Activated naive CD8-positive, alpha-beta T cell treated with anti-CD3 and anti-CD28 coated beads, Interleukin-2, amount 10 ng/mL, durations not matched to agents 7 days and 5 days (primary cell): ENCODE data around the gene RORC. TPM values are rescaled to one million over a fixed set of nuclear protein-coding genes. Genes with fewer than 3 reads are reported as not detected.
"Not testable (repeated sequence)": the region's sequence is repeated elsewhere in the genome, so short reads cannot be mapped to it uniquely, and the experiment has no call there.

Experiments used
- ATAC-seq: fragments of 150-1000 bp; cut with Tn5 transposase; one replicate; pipeline ENCODE4 v1.10.0; 2021; ENCODE audit warnings: low read depth, moderate library complexity
- POLR2A ChIA-PET: fragments of 350-600 bp; sonication (Branson Sonifier 250); formaldehyde crosslinking; loops from one replicate; lab custom pipeline; 2021; ENCODE audit warnings: antibody characterized with exemption; lab: Charles Lee
- DNase-seq: peaks from one replicate; pipeline ENCODE4 v3.0.0; 2021
- H3K27ac Mint-ChIP-seq: one replicate; pipeline ENCODE4 v1.8.0; 2022; ENCODE audit warnings: mild to moderate bottlenecking, mixed read lengths
- H3K27me3 Mint-ChIP-seq: one replicate; pipeline ENCODE4 v1.8.0; 2022; ENCODE audit warnings: mild to moderate bottlenecking, moderate library complexity, mixed read lengths
- H3K36me3 Mint-ChIP-seq: one replicate; pipeline ENCODE4 v1.8.0; 2021; ENCODE audit warnings: mild to moderate bottlenecking, mixed read lengths
- H3K4me1 Mint-ChIP-seq: one replicate; pipeline ENCODE4 v1.8.0; 2021; ENCODE audit warnings: mixed read lengths
- H3K4me3 Mint-ChIP-seq: one replicate; pipeline ENCODE4 v1.8.0; 2022; ENCODE audit warnings: mild to moderate bottlenecking, moderate library complexity, mixed read lengths
- H3K9me3 Mint-ChIP-seq: one replicate; pipeline ENCODE4 v1.8.0; 2021; ENCODE audit warnings: mixed read lengths
- total RNA-seq, 2 experiments: library from RNA; stranded (reverse); gene quantifications; one replicate each; pipeline ENCODE4 v1.2.3, GENCODE V29; 2021

Gene RORC
- total RNA-seq, 2 experiments from 2014 or later: 1.2 to 1.4 TPM

GRCh38 chr1:151782741-151783140, 48.9 kb downstream of the RORC start:
- H3K27me3 Mint-ChIP-seq: no peaks in the 10 kb centered on the region
- POLR2A ChIA-PET: no interaction called here
- H3K27ac Mint-ChIP-seq: no peak overlapping the region
- ATAC-seq (no peak), DNase-seq (no peak)
- peaks cover 2% of the 10 kb centered on the region for H3K4me1 Mint-ChIP-seq
- peaks cover 2% of the 10 kb centered on the region for H3K36me3 Mint-ChIP-seq
- no peaks in the 10 kb centered on the region for H3K9me3 Mint-ChIP-seq
- no peak overlapping the region for H3K4me3 Mint-ChIP-seq

- H3K4me1 Mint-ChIP-seq, ATAC-seq, POLR2A ChIA-PET, DNase-seq, H3K4me3 Mint-ChIP-seq, H3K27ac Mint-ChIP-seq, H3K9me3 Mint-ChIP-seq, H3K27me3 Mint-ChIP-seq, H3K36me3 Mint-ChIP-seq: not testable (repeated sequence)
Observed at GRCh38 chr1:151782026-151782425, 49.6 kb downstream of the RORC start.

- H3K27ac Mint-ChIP-seq, DNase-seq, H3K9me3 Mint-ChIP-seq, H3K4me1 Mint-ChIP-seq, H3K36me3 Mint-ChIP-seq, H3K4me3 Mint-ChIP-seq, POLR2A ChIA-PET, H3K27me3 Mint-ChIP-seq, ATAC-seq: not testable (repeated sequence)
Observed at GRCh38 chr1:151780736-151781135, 50.9 kb downstream of the RORC start.

GRCh38 chr1:151779852-151780251, 51.8 kb downstream of the RORC start:
- Mint-ChIP-seq H3K4me3 (no peak overlapping the region), H3K27me3 (no peaks in the 10 kb centered on the region), H3K36me3 (peaks cover 6% of the 10 kb centered on the region), H3K4me1 (peaks cover 2% of the 10 kb centered on the region), H3K9me3 (no peaks in the 10 kb centered on the region), H3K27ac (no peak overlapping the region)
- ATAC-seq: no peak
- POLR2A ChIA-PET: no interaction called here
- DNase-seq: no peak

GRCh38 chr1:151777317-151777716, 54.3 kb downstream of the RORC start:
- Mint-ChIP-seq H3K4me3 (no peak overlapping the region), H3K27me3 (no peaks in the 10 kb centered on the region), H3K27ac (no peak overlapping the region), H3K36me3 (peaks cover 6% of the 10 kb centered on the region), H3K9me3 (no peaks in the 10 kb centered on the region), H3K4me1 (peaks cover 2% of the 10 kb centered on the region)
- POLR2A ChIA-PET: interaction anchor here (0.6 kb wide), 1 partner anchor 186 kb away, joined by 3 read pairs; no protein-coding TSS in a partner anchor
- no peak for DNase-seq
- no peak for ATAC-seq

- POLR2A ChIA-PET: no interaction called here
- Mint-ChIP-seq H3K36me3 (peaks cover 6% of the 10 kb centered on the region), H3K4me1 (peaks cover 2% of the 10 kb centered on the region), H3K4me3 (no peak overlapping the region), H3K27me3 (no peaks in the 10 kb centered on the region), H3K27ac (no peak overlapping the region), H3K9me3 (no peaks in the 10 kb centered on the region)
- DNase-seq: no peak
- no peak for ATAC-seq
Observed at GRCh38 chr1:151776665-151777062, 54.9 kb downstream of the RORC start.

GRCh38 chr1:151775894-151776664, 55.5 kb downstream of the RORC start:
- peaks cover 2% of the 10 kb centered on the region for H3K4me1 Mint-ChIP-seq
- POLR2A ChIA-PET: interaction anchor here (1.3 kb wide), 1 partner anchor 13 kb away, joined by 4 read pairs; the partner anchor contains the start of gene MRPL9
- H3K27ac Mint-ChIP-seq: no peak overlapping the region
- no peaks in the 10 kb centered on the region for H3K27me3 Mint-ChIP-seq
- no peaks in the 10 kb centered on the region for H3K9me3 Mint-ChIP-seq
- peaks cover 4% of the 10 kb centered on the region for H3K36me3 Mint-ChIP-seq
- no peak for ATAC-seq
- no peak overlapping the region for H3K4me3 Mint-ChIP-seq
- DNase-seq: no peak

GRCh38 chr1:151774256-151774922, 57.2 kb downstream of the RORC start:
- POLR2A ChIA-PET: interaction anchor here (1.3 kb wide), 1 partner anchor 11 kb away, joined by 4 read pairs; the partner anchor contains the start of gene MRPL9
- no peak for ATAC-seq
- peaks cover 4% of the 10 kb centered on the region for H3K36me3 Mint-ChIP-seq
- no peaks in the 10 kb centered on the region for H3K27me3 Mint-ChIP-seq
- no peaks in the 10 kb centered on the region for H3K4me1 Mint-ChIP-seq
- no peaks in the 10 kb centered on the region for H3K9me3 Mint-ChIP-seq
- no peak overlapping the region for H3K27ac Mint-ChIP-seq
- H3K4me3 Mint-ChIP-seq: no peak overlapping the region
- no peak for DNase-seq

GRCh38 chr1:151773702-151774101, 57.9 kb downstream of the RORC start:
- H3K4me1 Mint-ChIP-seq: no peaks in the 10 kb centered on the region
- POLR2A ChIA-PET: no interaction called here
- no peaks in the 10 kb centered on the region for H3K27me3 Mint-ChIP-seq
- no peak for DNase-seq
- peaks cover 4% of the 10 kb centered on the region for H3K36me3 Mint-ChIP-seq
- no peak overlapping the region for H3K27ac Mint-ChIP-seq
- no peak overlapping the region for H3K4me3 Mint-ChIP-seq
- H3K9me3 Mint-ChIP-seq: no peaks in the 10 kb centered on the region
- no peak for ATAC-seq

- H3K4me3 Mint-ChIP-seq, DNase-seq, H3K36me3 Mint-ChIP-seq, H3K27ac Mint-ChIP-seq, POLR2A ChIA-PET, H3K9me3 Mint-ChIP-seq, ATAC-seq, H3K27me3 Mint-ChIP-seq, H3K4me1 Mint-ChIP-seq: not testable (repeated sequence)
Observed at GRCh38 chr1:151769270-151769669, 62.3 kb downstream of the RORC start.

GRCh38 chr1:151768351-151769066, 63.1 kb downstream of the RORC start:
- H3K27me3 Mint-ChIP-seq, DNase-seq, H3K36me3 Mint-ChIP-seq, H3K27ac Mint-ChIP-seq, H3K9me3 Mint-ChIP-seq, H3K4me3 Mint-ChIP-seq, POLR2A ChIA-PET, ATAC-seq: not testable (repeated sequence)
- peaks cover 10% of the 10 kb centered on the region for H3K4me1 Mint-ChIP-seq

- Mint-ChIP-seq H3K27ac (peak overlapping the region; percentile 95), H3K36me3 (peaks cover 11% of the 10 kb centered on the region), H3K27me3 (no peaks in the 10 kb centered on the region), H3K9me3 (no peaks in the 10 kb centered on the region), H3K4me1 (peaks cover 17% of the 10 kb centered on the region), H3K4me3 (peak overlapping the region; percentile 86)
- DNase-seq (no peak), ATAC-seq (no peak)
- POLR2A ChIA-PET: interaction anchor here (1.1 to 2.3 kb wide), 4 partner anchors 8 to 574 kb away, joined by 3 to 17 read pairs (median 3); partner anchors contain the start of genes TDRKH and VPS72
Observed at GRCh38 chr1:151763990-151764389, 67.6 kb downstream of the RORC start.
